Epithelial cell of esophagus (primary cell): ENCODE data around the gene BAIAP3.

Experiments
- DNase-seq: peaks from one replicate; pipeline ENCODE4 v3.0.0; 2010; ENCODE audit warnings: low read depth
- H3K4me3 ChIP-seq: 2 replicates; pipeline ENCODE4 v1.5.1; 2011; ENCODE audit warnings: mild to moderate bottlenecking, low read length, control low read depth
- TF ChIP-seq, protein P1 (sequence below): IDR thresholded peaks from 2 replicates; pipeline ENCODE4 v1.5.1; 2011; ENCODE audit warnings: low read depth, mild to moderate bottlenecking, low read length, control low read depth, inconsistent platforms; ENCODE audit not compliant: insufficient read depth; ENCODE audit errors: missing control alignments

BAIAP3 gene

DNA sequence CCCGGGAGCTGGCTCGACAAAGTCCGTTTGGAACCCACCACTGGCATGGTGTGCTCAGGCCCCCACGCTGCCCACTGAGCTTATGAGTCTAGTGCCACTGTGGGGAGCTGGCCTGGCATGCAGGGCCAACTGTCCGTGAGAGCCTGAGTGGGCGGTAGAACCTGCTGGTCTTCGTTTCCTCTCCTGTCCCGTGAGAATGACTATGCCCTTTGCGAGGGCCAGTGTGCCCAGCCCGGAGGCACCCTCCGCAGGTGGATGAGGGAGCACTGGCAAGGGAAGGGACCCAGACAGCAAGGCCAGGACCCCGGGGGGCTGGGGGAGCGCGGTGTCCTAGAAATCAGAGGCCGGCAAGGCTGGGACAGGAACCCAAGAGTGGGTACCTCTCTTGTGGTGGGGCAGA, 3.2 kb downstream of the BAIAP3 start:
- TF ChIP-seq, protein P1, sequence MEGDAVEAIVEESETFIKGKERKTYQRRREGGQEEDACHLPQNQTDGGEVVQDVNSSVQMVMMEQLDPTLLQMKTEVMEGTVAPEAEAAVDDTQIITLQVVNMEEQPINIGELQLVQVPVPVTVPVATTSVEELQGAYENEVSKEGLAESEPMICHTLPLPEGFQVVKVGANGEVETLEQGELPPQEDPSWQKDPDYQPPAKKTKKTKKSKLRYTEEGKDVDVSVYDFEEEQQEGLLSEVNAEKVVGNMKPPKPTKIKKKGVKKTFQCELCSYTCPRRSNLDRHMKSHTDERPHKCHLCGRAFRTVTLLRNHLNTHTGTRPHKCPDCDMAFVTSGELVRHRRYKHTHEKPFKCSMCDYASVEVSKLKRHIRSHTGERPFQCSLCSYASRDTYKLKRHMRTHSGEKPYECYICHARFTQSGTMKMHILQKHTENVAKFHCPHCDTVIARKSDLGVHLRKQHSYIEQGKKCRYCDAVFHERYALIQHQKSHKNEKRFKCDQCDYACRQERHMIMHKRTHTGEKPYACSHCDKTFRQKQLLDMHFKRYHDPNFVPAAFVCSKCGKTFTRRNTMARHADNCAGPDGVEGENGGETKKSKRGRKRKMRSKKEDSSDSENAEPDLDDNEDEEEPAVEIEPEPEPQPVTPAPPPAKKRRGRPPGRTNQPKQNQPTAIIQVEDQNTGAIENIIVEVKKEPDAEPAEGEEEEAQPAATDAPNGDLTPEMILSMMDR: no peak
- DNase-seq: no peak
- no peak overlapping the region for H3K4me3 ChIP-seq

DNA sequence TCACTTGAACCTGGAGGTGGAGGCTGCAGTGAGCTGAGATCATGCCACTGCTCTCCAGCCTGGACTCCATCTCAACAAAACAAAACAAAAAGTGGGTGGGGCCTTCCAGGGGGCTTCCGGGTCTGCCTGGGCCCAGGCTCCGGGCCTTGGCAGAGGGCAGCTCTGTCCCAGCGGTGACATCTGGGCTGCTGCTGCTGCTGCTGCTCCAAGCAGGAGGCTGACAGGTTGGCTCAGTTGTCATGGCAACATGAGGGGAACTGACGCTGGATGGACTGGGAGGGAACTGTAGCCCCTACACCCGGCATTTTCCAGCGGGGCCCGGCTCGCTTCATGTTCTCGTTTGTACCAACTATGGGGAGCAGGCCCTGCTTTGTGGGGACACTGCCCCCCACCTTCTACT, 4.0 kb downstream of the BAIAP3 start:
- no peak overlapping the region for H3K4me3 ChIP-seq
- no peak for DNase-seq

DNA sequence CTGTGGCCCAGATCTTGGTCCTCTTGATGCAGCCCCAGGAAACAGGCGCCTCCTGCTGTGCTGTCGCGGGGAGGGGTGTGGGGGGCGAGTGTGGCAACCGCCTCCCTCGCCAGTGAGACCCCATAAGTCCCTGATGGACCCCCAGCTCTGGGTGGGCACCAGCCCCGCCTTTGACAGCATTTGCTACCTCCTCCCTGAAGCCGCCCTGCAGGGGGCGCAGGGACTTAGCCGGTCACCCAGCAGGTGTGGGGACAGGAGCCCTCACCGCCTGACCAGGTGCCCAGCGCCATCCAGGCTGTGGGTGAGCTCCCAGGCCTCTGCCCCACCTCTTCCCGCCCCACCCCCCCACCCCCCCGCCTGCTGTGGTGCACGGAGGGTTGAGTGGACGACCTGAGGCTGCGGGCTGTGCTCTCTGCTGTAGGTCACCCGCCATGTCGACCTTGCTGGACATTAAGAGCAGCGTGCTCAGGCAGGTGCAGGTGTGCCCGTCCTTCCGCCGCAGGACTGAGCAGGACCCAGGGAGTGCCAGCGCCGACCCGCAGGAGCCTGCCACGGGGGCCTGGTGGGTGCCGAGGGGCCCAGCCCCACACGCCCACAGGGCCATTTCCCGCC, 4.8 kb downstream of the BAIAP3 start:
- no peak overlapping the region for H3K4me3 ChIP-seq
- TF ChIP-seq, protein P1: peak; percentile 43
- DNase-seq: peak; percentile 26

More for the DNA sequence above, 4.0 kb downstream of the BAIAP3 start:
- TF ChIP-seq, protein P1: no peak

DNA sequence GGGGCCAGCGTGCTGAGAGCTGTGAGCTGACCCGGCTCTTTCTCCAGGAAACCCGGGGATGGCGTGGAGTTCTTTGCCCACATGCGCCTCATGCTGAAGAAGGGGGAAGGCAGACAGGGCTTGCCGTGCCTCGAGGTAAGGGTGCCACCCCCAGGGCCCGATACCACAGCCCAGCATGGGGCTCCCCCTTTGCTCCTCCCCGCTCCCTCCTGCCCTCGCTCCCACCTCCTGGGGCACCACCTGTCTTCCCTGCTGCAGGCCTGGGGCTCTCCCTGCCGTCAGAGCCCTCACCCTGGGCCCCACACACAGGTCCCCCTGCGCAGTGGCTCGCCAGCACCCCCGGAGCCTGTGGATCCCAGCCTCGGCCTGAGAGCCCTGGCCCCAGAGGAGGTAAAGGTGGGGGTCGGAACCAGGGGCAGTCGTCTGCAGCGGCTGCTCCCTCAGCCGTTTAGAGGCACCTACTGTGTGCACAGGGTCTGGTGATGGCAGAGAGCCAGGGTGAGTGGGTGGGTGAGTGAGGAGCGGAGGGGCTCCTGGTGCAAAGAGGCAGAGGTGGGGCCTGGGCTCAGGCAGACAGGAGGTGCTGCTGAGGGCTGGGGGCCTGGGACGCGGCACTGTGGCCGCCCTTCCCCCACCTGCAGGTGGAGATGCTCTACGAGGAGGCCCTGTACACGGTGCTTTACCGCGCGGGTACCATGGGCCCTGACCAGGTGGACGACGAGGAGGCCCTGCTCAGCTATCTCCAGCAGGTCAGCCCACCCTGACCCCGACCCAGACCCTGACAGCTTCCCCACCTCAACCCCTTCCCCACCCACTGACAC, 5.6 kb downstream of the BAIAP3 start:
- no peak for DNase-seq
- TF ChIP-seq, protein P1: no peak
- no peak overlapping the region for H3K4me3 ChIP-seq

DNA sequence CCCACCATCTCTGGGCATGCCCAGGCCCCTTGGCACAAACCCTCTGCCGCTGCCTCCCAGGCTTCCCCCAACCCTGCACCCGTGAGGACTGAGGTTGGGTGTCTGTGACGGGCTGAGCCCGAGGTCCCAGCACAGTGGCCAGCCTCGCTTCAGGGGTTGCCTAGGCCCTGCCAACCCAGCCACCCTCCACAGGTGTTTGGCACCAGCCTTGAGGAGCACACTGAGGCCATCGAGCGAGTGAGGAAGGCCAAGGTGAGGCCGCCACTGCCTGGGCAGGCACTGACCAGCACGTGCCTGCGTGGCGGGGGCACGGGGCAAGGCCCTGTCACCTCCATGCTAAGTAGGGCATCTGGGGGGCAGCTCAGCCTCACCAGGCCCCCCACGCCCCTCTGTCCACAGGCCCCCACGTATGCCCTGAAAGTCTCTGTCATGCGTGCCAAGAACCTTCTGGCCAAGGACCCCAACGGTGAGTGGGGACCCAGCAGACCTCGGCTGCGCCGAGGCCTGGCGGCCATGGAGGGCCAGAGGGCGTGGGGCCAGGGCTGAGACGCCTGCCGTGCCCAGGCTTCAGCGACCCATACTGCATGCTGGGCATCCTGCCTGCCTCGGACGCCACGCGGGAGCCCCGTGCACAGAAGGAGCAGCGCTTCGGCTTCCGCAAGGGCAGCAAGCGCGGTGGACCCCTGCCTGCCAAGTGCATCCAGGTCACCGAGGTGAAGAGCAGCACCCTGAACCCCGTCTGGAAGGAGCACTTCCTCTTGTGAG, 7.5 kb downstream of the BAIAP3 start:
- TF ChIP-seq, protein P1: no peak
- H3K4me3 ChIP-seq: no peak overlapping the region
- no peak for DNase-seq

DNA sequence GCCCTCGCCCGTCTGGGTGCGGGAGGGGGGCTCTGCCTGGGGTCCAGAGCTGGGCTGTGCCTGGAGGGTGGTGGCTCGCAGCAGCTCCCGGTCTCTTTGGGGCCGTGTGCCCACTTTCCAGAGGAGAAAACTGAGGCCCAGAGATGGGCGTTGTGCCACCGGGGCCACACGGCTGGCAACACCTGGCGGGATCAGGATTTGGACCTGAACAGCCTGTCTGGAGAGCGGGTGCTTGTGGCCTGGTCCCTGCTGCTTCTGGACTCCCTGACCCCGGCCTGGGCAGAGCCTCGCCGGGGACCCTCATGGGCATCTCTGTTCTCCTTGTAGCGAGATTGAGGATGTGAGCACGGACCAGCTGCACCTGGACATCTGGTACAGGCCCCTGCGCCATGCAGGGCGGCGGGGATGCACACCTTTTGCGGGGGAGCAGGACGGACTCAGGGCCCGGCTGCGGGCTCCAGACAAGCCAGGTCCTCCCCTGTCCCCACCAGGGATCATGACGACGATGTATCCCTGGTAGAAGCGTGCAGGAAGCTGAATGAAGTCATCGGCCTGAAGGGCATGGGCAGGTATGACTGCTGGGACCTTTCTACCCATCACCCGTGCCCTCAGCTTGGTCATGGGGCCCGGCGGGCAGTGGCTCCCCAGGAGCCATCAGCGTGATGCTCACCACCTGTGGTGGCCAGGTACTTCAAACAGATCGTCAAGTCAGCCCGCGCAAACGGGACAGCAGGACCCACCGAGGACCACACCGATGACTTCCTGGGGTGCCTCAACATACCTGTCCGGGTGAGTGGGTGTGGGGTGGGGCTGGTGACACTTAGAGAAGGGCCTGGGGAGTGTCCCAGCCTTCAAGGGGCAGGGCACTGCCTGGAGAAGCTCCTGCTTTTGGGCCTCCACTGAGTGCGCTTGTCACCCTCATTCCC, 8.3 kb downstream of the BAIAP3 start:
- TF ChIP-seq, protein P1: no peak
- no peak for DNase-seq
- H3K4me3 ChIP-seq: no peak overlapping the region
